Naive thymus-derived CD8-positive, alpha-beta T cell (primary cell): Measurements from ENCODE around the gene HYKK. TPM values are rescaled to one million over a fixed set of nuclear protein-coding genes. Genes with fewer than 3 reads are reported as not detected.

ENCODE experiments used
- ATAC-seq, 2 donors: fragments of 150-1000 bp; cut with Tn5 transposase in 1 of 2; sonication (Bioruptor Pico), chemical (Tn5 transposase) in 1 of 2; 1 replicate in 1 of 2; 2 replicates in 1 of 2; pipeline ENCODE4 v1.10.0; 2021; ENCODE audit warnings: mild to moderate bottlenecking in 2 of 2, moderate library complexity in 2 of 2
- POLR2A ChIA-PET: fragments of 350-600 bp; sonication (Branson Sonifier 250); formaldehyde crosslinking; loops from one replicate; lab custom pipeline; 2021; ENCODE audit warnings: antibody characterized with exemption; lab: Charles Lee
- DNase-seq, 10 donors: peaks; one replicate each; pipeline versions ENCODE4 v3.0.0 to v3.0.0-alpha.2; 2020 to 2022
- H3K27ac Mint-ChIP-seq, 10 donors: one replicate each; pipeline ENCODE4 v1.8.0; 2020 to 2022; ENCODE audit warnings: mild to moderate bottlenecking in 10 of 10, mixed read lengths in 10 of 10, moderate library complexity in 4 of 10, inconsistent platforms in 1 of 10
- H3K27me3 Mint-ChIP-seq, 5 donors: one replicate each; pipeline ENCODE4 v1.8.0; 2021 to 2022; ENCODE audit warnings: mixed read lengths in 5 of 5
- H3K36me3 Mint-ChIP-seq, 3 donors: one replicate each; pipeline ENCODE4 v1.8.0; 2020 to 2022; ENCODE audit warnings: mixed read lengths in 3 of 3, mild to moderate bottlenecking in 2 of 3, inconsistent platforms in 1 of 3
- H3K4me1 Mint-ChIP-seq, 4 donors: one replicate each; pipeline ENCODE4 v1.8.0; 2021 to 2022; ENCODE audit warnings: mixed read lengths in 4 of 4
- H3K4me3 Mint-ChIP-seq, 10 donors: one replicate each; pipeline ENCODE4 v1.8.0; 2020 to 2022; ENCODE audit warnings: mild to moderate bottlenecking in 10 of 10, mixed read lengths in 10 of 10, moderate library complexity in 6 of 10, inconsistent platforms in 1 of 10
- H3K9me3 Mint-ChIP-seq, 9 donors: one replicate each; pipeline ENCODE4 v1.8.0; 2020 to 2022; ENCODE audit warnings: mixed read lengths in 9 of 9, mild to moderate bottlenecking in 3 of 9, inconsistent platforms in 1 of 9, moderate library complexity in 1 of 9
- polyA plus RNA-seq, 3 donors: library from polyadenylated mRNA; unstranded; fragments of 300-500 nt; fragmentation: Illumina TruSeq; gene quantifications; one replicate each; pipeline ENCODE4 v1.2.3, GENCODE V29; 2021
- total RNA-seq, 8 experiments: library from RNA in 2 of 8; stranded (reverse) in 2 of 8; gene quantifications; one replicate each; pipeline ENCODE4 v1.2.3 and lab custom pipeline; 2021 to 2026

The HYKK gene
- total and polyA plus RNA-seq, 5 experiments from 2014 or later: 3.0 to 5.9 (median 3.8) TPM

DNA sequence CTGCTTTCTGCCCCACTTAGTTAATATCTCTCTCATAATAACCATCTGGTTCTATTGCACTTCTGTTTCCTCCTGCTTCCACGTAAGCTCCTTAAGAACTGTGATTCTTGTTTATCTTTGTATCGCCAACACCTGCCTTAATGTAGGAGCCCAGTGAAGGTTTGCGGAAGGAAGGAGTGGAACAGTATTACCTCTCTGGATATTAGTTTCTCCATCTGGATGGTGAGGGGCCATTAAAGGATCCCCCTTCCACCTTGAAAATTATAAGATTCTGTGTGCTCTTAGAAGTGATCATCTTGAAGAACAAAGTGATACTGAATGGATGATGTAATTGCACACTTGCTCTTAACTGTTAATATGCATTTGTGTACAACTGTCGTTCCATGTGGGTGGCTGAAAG is 60.2 kb downstream of the HYKK start:
- POLR2A ChIA-PET: no interaction called here
- H3K36me3 Mint-ChIP-seq: no peaks in the 10 kb centered on the region
- DNase-seq: no peak
- H3K9me3 Mint-ChIP-seq: no peaks in the 10 kb centered on the region
- peaks cover 15 to 22% (median 20%) of the 10 kb centered on the region in 4 donors for H3K4me1 Mint-ChIP-seq
- peaks cover 4 to 20% (median 13%) of the 10 kb centered on the region in 5 donors for H3K27me3 Mint-ChIP-seq
- no peak for ATAC-seq
- H3K27ac Mint-ChIP-seq: no peak overlapping the region
- peak overlapping the region in 1 of 10 donors; percentile 12 for H3K4me3 Mint-ChIP-seq

DNA sequence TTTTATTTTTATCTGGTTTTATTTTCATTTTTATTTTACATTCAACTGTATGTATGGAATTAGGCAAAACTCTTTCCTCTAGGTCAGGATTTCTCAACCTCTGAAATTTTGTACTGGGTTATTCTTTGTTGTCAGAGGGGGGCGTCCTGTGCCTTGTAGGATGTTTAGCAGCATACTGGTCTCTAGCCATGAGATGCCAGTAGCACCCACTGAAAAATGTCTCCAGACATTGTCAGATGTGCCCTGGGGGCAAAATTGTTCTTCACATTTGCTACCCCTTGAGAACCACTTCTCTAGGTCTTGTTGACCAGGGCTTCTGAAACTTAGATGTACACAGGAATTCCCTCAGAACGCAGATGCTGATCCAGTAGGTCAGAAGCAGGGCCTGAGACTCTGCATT is 63.3 kb downstream of the HYKK start:
- POLR2A ChIA-PET: interaction anchor here (0.7 kb wide), 1 partner anchor 13 kb away, joined by 6 read pairs; no protein-coding TSS in a partner anchor
- DNase-seq (no peak), ATAC-seq (no peak)
- Mint-ChIP-seq H3K9me3 (no peaks in the 10 kb centered on the region), H3K27ac (no peak overlapping the region), H3K27me3 (peaks cover 6 to 16% (median 12%) of the 10 kb centered on the region in 5 donors), H3K4me3 (no peak overlapping the region), H3K4me1 (peaks cover 7 to 10% (median 9%) of the 10 kb centered on the region in 4 donors), H3K36me3 (no peaks in the 10 kb centered on the region)

DNA sequence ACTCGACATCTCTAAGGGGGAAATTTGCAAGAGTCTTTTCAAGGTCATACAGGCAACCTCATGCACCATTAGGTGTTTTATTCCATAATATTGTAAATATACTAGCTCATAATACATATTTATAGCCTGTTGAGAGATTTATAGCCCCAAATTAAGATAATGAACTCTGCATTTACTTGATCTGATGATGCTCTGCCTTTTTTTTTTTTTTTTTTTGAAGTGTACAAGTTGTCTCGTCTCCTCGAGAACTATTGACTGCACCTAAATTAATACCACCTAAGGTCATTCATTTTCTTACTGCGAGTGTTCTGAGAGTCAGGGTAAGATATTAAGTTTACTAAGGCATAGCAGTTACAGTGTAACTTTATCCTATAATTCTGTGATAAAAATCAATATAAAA is 64.0 kb downstream of the HYKK start:
- Mint-ChIP-seq H3K9me3 (no peaks in the 10 kb centered on the region), H3K4me3 (no peak overlapping the region), H3K27ac (no peak overlapping the region), H3K27me3 (peaks cover 4 to 11% (median 8%) of the 10 kb centered on the region in 5 donors), H3K4me1 (peaks cover 2 to 4% (median 4%) of the 10 kb centered on the region in 4 donors), H3K36me3 (no peaks in the 10 kb centered on the region)
- no peak for ATAC-seq
- POLR2A ChIA-PET: interaction anchor here (0.7 kb wide), 1 partner anchor 13 kb away, joined by 6 read pairs; no protein-coding TSS in a partner anchor
- DNase-seq: no peak

DNA sequence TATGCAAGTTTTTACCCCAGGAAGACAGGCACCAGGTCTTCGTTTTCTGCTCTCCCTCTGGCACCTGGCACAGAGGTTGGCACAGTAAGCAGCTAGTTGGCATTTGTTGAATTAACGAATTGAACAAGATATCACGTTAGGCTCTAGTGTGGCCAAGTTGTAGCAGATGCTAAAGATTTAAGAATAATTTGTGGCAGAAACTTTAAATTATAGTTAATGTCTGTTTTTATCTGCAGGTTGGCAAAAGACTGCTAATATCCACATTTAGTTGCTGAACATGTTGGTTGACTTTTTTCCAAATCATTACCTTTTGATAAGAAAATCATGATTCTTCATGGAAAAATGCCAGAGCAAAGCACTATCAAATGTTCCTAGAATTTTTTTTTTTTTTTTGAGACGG is 66.0 kb downstream of the HYKK start:
- no peaks in the 10 kb centered on the region for H3K9me3 Mint-ChIP-seq
- no peaks in the 10 kb centered on the region for H3K4me1 Mint-ChIP-seq
- ATAC-seq (no peak), DNase-seq (no peak)
- POLR2A ChIA-PET: interaction anchor here (0.6 kb wide), 1 partner anchor 68 kb away, joined by 4 read pairs; no protein-coding TSS in a partner anchor
- peaks cover 0 to 6% (median 4%) of the 10 kb centered on the region in 5 donors for H3K27me3 Mint-ChIP-seq
- no peaks in the 10 kb centered on the region for H3K36me3 Mint-ChIP-seq
- H3K27ac Mint-ChIP-seq: no peak overlapping the region
- no peak overlapping the region for H3K4me3 Mint-ChIP-seq

DNA sequence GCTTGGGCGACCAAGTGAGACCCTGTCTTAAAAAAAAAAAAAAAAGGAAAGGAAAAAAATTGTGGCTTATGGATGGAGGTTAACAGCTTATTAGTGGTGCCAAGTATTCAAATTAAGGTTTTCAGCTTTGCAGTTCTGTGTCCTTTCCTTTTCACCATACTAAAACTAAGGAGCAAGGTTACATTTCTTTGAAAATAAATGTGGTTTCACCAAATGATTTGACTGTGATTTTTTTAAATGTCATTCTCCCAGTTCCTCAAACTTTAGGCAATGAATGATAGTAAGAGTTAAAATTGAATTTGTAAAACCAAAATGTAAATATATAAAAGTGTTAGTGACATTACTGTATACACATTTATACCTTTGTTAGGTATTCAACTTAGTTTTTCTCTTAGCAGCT is 67.6 kb downstream of the HYKK start:
- Mint-ChIP-seq H3K27ac (no peak overlapping the region), H3K4me3 (no peak overlapping the region), H3K4me1 (no peaks in the 10 kb centered on the region), H3K27me3 (peaks cover 0 to 6% (median 4%) of the 10 kb centered on the region in 5 donors), H3K9me3 (no peaks in the 10 kb centered on the region), H3K36me3 (no peaks in the 10 kb centered on the region)
- no peak for ATAC-seq
- DNase-seq: no peak
- POLR2A ChIA-PET: interaction anchor here (0.7 to 0.8 kb wide), 2 partner anchors 45 to 68 kb away, joined by 4 to 5 read pairs; no protein-coding TSS in a partner anchor

Other genes with a start within 250 kb of the HYKK start
- 10 to 100 TPM; 51.4 to 55.1 TPM for gene DNAJA4, start 243.0 kb upstream of the HYKK start, total RNA-seq
- gene DNAJA4, start 243.0 kb upstream of the HYKK start, polyA plus RNA-seq: 10 to 100 TPM in 1 of 3 donors, 1 to 10 TPM in 2; 7.9 to 15.6 (median 9.1) TPM
- 10 to 100 TPM; 45.3 to 49.7 TPM for gene SKIC8, start 208.0 kb upstream of the HYKK start, total RNA-seq
- gene SKIC8, start 208.0 kb upstream of the HYKK start, polyA plus RNA-seq: 100 to 1,000 TPM in 2 of 3 donors, 10 to 100 TPM in 1; 98.8 to 117 (median 107) TPM
- not detected for gene CRABP1, start 167.2 kb upstream of the HYKK start, total RNA-seq
- not detected for gene CRABP1, start 167.2 kb upstream of the HYKK start, polyA plus RNA-seq
- 10 to 100 TPM; 68.6 to 77.4 TPM for gene IREB2, start 69.4 kb upstream of the HYKK start, total RNA-seq
- gene IREB2, start 69.4 kb upstream of the HYKK start, polyA plus RNA-seq: 10 to 100 TPM; 15.7 to 23.1 (median 16.6) TPM
- gene PSMA4, start 32.9 kb downstream of the HYKK start, total RNA-seq: 10 to 100 TPM; 87.0 to 92.5 TPM
- 100 to 1,000 TPM; 170 to 218 (median 190) TPM for gene PSMA4, start 32.9 kb downstream of the HYKK start, polyA plus RNA-seq
- gene CHRNA5, start 57.9 kb downstream of the HYKK start, total RNA-seq: 1 to 10 TPM; 1.3 TPM
- gene CHRNA5, start 57.9 kb downstream of the HYKK start, polyA plus RNA-seq: under 1 TPM in 2 of 3 donors, not detected in 1; 0.34 to 0.47 TPM
- not detected for gene CHRNA3, start 113.4 kb downstream of the HYKK start, total RNA-seq
- gene CHRNA3, start 113.4 kb downstream of the HYKK start, polyA plus RNA-seq: not detected
- not detected for gene CHRNB4, start 133.6 kb downstream of the HYKK start, total RNA-seq
- not detected for gene CHRNB4, start 133.6 kb downstream of the HYKK start, polyA plus RNA-seq